Measurements from ENCODE around the gene CDO1.

CDO1 gene

DNA sequence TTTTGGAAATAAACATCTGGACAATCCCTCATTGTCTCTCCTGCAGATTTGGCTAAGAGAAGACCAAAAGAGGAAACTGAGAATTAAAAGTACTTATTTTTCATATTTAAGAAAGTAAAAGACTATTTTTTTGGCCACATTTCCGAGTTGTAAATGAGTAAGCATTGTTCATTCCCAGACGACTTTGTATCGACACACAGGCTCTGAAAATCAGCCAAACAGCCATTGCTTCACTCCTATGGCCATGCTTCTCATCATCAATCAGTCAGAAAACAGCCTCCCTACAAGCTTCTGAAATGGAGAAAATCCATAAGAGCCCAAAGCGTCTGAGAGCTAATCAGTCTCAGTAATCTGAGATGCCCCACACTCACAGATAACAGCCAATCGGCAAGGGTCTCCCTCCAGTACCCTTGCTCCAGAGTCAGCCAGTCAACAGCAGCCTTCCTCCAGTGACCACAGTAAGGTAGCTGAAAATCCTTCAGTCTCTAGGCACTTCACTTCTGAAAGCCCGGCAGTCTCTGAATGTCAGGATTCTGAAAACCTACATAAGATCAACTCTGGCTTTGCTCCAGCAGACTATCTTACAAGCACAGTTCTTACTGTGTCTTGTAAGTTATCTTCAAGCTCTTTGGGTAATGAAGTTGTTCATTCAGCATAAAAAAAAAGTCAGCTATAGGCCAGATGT, 30.9 kb downstream of the CDO1 start:
- no peak for TF ChIP-seq OSR1 (CRISPR knock-in tag; IDR thresholded peaks at IDR 0.05)
- TF ChIP-seq ZFP3 (CRISPR knock-in tag; IDR thresholded peaks at IDR 0.05): no peak
- TF ChIP-seq, protein P1, sequence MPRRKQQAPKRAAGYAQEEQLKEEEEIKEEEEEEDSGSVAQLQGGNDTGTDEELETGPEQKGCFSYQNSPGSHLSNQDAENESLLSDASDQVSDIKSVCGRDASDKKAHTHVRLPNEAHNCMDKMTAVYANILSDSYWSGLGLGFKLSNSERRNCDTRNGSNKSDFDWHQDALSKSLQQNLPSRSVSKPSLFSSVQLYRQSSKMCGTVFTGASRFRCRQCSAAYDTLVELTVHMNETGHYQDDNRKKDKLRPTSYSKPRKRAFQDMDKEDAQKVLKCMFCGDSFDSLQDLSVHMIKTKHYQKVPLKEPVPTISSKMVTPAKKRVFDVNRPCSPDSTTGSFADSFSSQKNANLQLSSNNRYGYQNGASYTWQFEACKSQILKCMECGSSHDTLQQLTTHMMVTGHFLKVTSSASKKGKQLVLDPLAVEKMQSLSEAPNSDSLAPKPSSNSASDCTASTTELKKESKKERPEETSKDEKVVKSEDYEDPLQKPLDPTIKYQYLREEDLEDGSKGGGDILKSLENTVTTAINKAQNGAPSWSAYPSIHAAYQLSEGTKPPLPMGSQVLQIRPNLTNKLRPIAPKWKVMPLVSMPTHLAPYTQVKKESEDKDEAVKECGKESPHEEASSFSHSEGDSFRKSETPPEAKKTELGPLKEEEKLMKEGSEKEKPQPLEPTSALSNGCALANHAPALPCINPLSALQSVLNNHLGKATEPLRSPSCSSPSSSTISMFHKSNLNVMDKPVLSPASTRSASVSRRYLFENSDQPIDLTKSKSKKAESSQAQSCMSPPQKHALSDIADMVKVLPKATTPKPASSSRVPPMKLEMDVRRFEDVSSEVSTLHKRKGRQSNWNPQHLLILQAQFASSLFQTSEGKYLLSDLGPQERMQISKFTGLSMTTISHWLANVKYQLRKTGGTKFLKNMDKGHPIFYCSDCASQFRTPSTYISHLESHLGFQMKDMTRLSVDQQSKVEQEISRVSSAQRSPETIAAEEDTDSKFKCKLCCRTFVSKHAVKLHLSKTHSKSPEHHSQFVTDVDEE (CRISPR knock-in tag; IDR thresholded peaks at IDR 0.05): no peak
- no peak for ATAC-seq

DNA sequence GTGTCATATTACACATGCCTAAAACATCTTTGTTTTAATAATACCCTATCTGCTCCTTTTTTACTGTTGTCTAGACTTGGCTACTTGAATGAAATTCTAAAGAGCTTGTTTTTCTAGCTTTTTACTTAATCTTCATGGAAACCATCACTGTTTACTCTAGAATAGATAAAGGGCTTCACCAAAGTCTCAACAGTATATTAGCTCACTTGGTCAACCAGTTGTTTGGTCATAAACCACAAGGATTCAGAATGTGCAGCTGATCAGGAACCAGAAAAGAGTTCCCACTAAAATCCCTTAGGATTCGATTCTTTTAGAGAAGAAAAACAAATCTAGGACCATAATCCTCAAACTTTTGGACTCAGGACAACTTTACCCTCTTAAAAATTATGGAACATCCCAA, 38.0 kb downstream of the CDO1 start:
- TF ChIP-seq ZFP30 (CRISPR knock-in tag; IDR thresholded peaks at IDR 0.05): no peak
- TF ChIP-seq TCF4 (CRISPR knock-in tag; IDR thresholded peaks at IDR 0.05; ENCODE audit: borderline replicate concordance): no peak
- TF ChIP-seq, protein P1 (CRISPR knock-in tag; IDR thresholded peaks at IDR 0.05): no peak
- TF ChIP-seq ARNTL (CRISPR knock-in tag; IDR thresholded peaks at IDR 0.05; ENCODE audit: borderline replicate concordance, low read depth): no peak
- no peak for TF ChIP-seq ZNF565 (CRISPR knock-in tag; conservative IDR thresholded peaks at IDR 0.05; ENCODE audit: low read depth)
- TF ChIP-seq ZFP3 (CRISPR knock-in tag; IDR thresholded peaks at IDR 0.05): no peak
- no peak for TF ChIP-seq ZC3H10 (CRISPR knock-in tag; IDR thresholded peaks at IDR 0.05)
- no peak for TF ChIP-seq PPARA (CRISPR knock-in tag; IDR thresholded peaks at IDR 0.05; ENCODE audit: borderline replicate concordance)
- TF ChIP-seq TOX (CRISPR knock-in tag; IDR thresholded peaks at IDR 0.05; ENCODE audit: borderline replicate concordance): no peak
- no peak for TF ChIP-seq ZNF8 (CRISPR knock-in tag; IDR thresholded peaks at IDR 0.05)
- no peak for TF ChIP-seq ZNF70 (CRISPR knock-in tag; IDR thresholded peaks at IDR 0.05)
- TF ChIP-seq SNAI2 (CRISPR knock-in tag; IDR thresholded peaks at IDR 0.05): no peak
- TF ChIP-seq BACH2 (CRISPR knock-in tag; IDR thresholded peaks at IDR 0.05; ENCODE audit: borderline replicate concordance): no peak
- no peak for TF ChIP-seq RARB (CRISPR knock-in tag; IDR thresholded peaks at IDR 0.05)
- TF ChIP-seq GLIS3 (CRISPR knock-in tag; IDR thresholded peaks at IDR 0.05): no peak
- no peak for TF ChIP-seq CSDC2 (CRISPR knock-in tag; IDR thresholded peaks at IDR 0.05)
- TF ChIP-seq, protein P2, sequence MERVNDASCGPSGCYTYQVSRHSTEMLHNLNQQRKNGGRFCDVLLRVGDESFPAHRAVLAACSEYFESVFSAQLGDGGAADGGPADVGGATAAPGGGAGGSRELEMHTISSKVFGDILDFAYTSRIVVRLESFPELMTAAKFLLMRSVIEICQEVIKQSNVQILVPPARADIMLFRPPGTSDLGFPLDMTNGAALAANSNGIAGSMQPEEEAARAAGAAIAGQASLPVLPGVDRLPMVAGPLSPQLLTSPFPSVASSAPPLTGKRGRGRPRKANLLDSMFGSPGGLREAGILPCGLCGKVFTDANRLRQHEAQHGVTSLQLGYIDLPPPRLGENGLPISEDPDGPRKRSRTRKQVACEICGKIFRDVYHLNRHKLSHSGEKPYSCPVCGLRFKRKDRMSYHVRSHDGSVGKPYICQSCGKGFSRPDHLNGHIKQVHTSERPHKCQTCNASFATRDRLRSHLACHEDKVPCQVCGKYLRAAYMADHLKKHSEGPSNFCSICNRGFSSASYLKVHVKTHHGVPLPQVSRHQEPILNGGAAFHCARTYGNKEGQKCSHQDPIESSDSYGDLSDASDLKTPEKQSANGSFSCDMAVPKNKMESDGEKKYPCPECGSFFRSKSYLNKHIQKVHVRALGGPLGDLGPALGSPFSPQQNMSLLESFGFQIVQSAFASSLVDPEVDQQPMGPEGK (CRISPR knock-in tag; IDR thresholded peaks at IDR 0.05; ENCODE audit: borderline replicate concordance): no peak
- no peak for ATAC-seq

DNA sequence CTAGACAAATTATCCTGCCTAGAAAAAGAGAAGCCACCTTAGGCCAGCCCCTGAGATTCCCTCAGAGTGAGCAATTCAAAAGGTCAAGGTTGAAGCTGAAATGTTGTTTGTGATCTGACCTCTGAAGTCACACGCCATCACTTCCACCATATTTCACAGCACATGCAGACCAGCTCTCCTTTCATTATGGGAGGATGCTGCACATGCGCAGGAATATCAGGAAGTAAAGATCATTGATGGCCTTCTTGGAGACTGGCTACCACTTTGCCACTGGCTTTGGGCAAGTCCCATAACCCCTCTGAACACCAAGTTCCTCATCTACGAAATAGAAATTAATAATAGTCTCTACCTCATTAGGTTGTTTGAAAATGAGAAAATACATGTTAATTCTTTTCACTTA, 39.5 kb downstream of the CDO1 start:
- TF ChIP-seq PPARA (CRISPR knock-in tag; IDR thresholded peaks at IDR 0.05; ENCODE audit: borderline replicate concordance): no peak
- TF ChIP-seq ARNTL (CRISPR knock-in tag; IDR thresholded peaks at IDR 0.05; ENCODE audit: borderline replicate concordance, low read depth): no peak
- TF ChIP-seq, protein P1 (CRISPR knock-in tag; IDR thresholded peaks at IDR 0.05): no peak
- TF ChIP-seq OSR1 (CRISPR knock-in tag; IDR thresholded peaks at IDR 0.05): no peak
- no peak for TF ChIP-seq GLIS3 (CRISPR knock-in tag; IDR thresholded peaks at IDR 0.05)
- no peak for TF ChIP-seq ZNF8 (CRISPR knock-in tag; IDR thresholded peaks at IDR 0.05)
- no peak for TF ChIP-seq CSDC2 (CRISPR knock-in tag; IDR thresholded peaks at IDR 0.05)
- no peak for TF ChIP-seq ZNF70 (CRISPR knock-in tag; IDR thresholded peaks at IDR 0.05)
- no peak for ATAC-seq

Data from SK-N-SH treated with all-trans-retinoic acid at 6 μM for 48 hours (cell line).